ENCODE data around the gene HP1BP3.

Gene HP1BP3

GRCh38 chr1:20693623-20694022 is 93.5 kb downstream of the HP1BP3 start:
- DNase-seq (ENCODE audit: low read depth in 2 of 2): no peak

Data from fibroblast of skin of left biceps (primary cell).